BJ (cell line): ENCODE measurements around the gene RASGRF1. TPM values are rescaled to one million over a fixed set of nuclear protein-coding genes. Genes with fewer than 3 reads are reported as not detected.

Experiments used
- CTCF ChIA-PET: fragments of 350-600 bp; formaldehyde crosslinking; extraction: SDS; loops from one replicate; lab custom pipeline; 2021; ENCODE audit warnings: antibody characterized with exemption, inconsistent platforms; lab: Yijun Ruan, JAX
- POLR2A ChIA-PET: fragments of 300-600 bp; sonication (Branson Sonifier 250); formaldehyde crosslinking; extraction: SDS; loops from one replicate; lab custom pipeline; 2021; ENCODE audit warnings: antibody characterized with exemption; lab: Charles Lee
- DNase-seq: peaks from one replicate; pipeline ENCODE4 v3.0.0-alpha.2; 2011; ENCODE audit warnings: low read depth
- H3K27me3 ChIP-seq: 2 replicates; pipeline ENCODE4 v1.6.0; 2011; ENCODE audit warnings: low read length; ENCODE audit not compliant: control insufficient read depth, insufficient read depth
- H3K36me3 ChIP-seq: 2 replicates; pipeline ENCODE4 v1.5.1; 2011; ENCODE audit warnings: low read length; ENCODE audit not compliant: control insufficient read depth, insufficient read depth
- H3K4me3 ChIP-seq: 2 replicates; pipeline ENCODE4 v1.5.1; 2011; ENCODE audit warnings: low read depth, mild to moderate bottlenecking, control low read depth, low read length
- polyA plus RNA-seq: library from polyadenylated mRNA; depleted of rRNA; stranded (reverse); fragments of >200 nt; gene quantifications from 2 replicates; pipeline ENCODE4 v1.2.3, GENCODE V29; 2011
- TF ChIP-seq, protein P1 (sequence below): IDR thresholded peaks from 2 replicates; pipeline ENCODE4 v1.5.1; 2011; ENCODE audit warnings: low read depth, mild to moderate bottlenecking, control low read depth, inconsistent platforms, low read length, moderate library complexity; ENCODE audit not compliant: insufficient read depth

RASGRF1 gene
- polyA plus RNA-seq, 1 experiment, result 0.31 TPM

DNA sequence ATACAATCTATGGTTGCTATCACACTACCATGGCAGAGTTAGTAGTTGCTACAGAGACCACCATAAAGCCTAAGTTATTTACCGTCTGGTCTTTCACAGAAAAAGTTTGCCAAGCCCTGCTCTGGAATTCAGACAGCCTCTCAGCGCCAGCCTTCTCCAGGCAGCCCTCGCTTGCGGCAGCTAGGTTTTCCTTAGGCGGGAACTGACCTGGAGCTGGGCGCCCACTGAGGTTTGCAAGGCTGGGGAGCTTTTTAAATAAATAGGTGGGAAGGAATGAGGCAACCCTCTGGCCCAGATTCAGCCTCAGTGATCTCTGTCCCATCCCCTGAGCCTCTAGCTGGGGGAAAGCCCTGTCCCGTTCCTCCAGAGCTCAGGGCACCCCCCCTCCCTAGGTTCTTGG lies 146.9 kb downstream of the RASGRF1 start:
- H3K4me3 ChIP-seq, result no peak overlapping the region
- TF ChIP-seq, protein P1, sequence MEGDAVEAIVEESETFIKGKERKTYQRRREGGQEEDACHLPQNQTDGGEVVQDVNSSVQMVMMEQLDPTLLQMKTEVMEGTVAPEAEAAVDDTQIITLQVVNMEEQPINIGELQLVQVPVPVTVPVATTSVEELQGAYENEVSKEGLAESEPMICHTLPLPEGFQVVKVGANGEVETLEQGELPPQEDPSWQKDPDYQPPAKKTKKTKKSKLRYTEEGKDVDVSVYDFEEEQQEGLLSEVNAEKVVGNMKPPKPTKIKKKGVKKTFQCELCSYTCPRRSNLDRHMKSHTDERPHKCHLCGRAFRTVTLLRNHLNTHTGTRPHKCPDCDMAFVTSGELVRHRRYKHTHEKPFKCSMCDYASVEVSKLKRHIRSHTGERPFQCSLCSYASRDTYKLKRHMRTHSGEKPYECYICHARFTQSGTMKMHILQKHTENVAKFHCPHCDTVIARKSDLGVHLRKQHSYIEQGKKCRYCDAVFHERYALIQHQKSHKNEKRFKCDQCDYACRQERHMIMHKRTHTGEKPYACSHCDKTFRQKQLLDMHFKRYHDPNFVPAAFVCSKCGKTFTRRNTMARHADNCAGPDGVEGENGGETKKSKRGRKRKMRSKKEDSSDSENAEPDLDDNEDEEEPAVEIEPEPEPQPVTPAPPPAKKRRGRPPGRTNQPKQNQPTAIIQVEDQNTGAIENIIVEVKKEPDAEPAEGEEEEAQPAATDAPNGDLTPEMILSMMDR, result no peak
- ChIA-PET POLR2A (interaction anchor here (0.7 kb wide), 1 partner anchor 176 kb away, joined by 3 read pairs; no protein-coding TSS in a partner anchor), CTCF (interaction anchor here (0.9 kb wide), 1 partner anchor 241 kb away, joined by 3 read pairs; no protein-coding TSS in a partner anchor)
- H3K27me3 ChIP-seq, result peaks cover 5% of the 10 kb centered on the region
- no peak for DNase-seq
- no peaks in the 10 kb centered on the region for H3K36me3 ChIP-seq

DNA sequence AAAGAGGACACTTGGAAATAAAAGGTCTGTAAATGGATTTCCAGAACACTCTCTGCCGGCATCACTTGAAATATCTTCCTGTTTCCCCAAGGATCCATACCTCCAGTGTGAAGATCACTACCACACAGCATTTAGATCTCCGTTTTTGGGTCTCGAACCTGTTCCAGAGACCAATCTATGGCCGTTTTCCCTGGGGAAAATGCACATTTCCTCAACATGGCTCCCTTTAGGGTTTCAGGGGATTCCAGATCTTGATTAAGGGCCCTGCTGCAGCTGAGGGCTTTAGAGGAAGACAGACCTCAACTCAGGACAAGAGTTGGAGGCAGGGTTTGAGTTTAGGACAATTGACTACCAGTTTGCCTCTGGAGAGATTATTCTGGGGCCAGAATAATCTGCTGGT lies 147.8 kb downstream of the RASGRF1 start:
- Histone ChIP-seq H3K27me3 (peaks cover 5% of the 10 kb centered on the region), H3K4me3 (no peak overlapping the region), H3K36me3 (no peaks in the 10 kb centered on the region)
- TF ChIP-seq, protein P1, result no peak
- no peak for DNase-seq
- CTCF ChIA-PET, result no interaction called here
- POLR2A ChIA-PET, result no interaction called here

DNA sequence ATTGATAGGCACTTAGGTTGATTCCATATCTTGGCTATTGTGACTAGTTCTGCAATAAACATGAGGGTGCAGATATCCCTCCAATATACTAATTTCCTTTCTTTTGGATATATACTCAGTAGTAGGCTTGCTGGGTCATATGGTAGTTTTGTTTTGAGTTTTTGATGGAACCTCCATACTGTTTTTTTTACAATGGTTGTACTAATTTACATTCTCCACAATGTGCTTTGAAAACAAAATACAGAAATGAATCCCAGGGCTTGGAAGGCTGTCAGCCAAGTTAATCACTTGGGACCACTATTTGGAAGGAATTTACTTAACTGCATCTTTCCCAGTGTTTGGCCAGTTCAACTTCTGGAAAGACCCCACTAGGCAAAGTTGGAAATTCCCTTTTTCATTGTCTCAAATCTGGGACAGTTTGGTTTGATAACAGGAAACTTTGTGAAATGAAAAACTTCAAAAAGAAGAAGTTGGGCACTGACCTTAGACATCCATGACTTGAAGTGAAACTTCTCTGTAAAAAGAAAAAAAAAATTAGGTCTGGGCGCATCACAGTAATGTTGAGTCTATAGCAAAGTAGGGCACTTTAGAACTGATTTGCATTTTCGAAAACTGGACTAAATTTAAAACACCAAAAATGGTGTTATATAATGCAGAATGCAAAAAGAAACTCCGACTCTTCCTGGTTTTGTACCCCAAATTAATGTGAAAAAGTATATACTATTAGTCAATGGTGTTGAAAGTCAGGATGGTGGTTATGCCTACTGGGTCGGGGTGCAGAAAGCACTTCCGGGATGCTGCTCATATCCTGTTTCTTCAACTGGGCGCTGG lies 151.7 kb downstream of the RASGRF1 start:
- Histone ChIP-seq H3K4me3 (no peak overlapping the region), H3K36me3 (no peaks in the 10 kb centered on the region), H3K27me3 (peaks cover 2% of the 10 kb centered on the region)
- POLR2A ChIA-PET, result no interaction called here
- TF ChIP-seq, protein P1, result no peak
- CTCF ChIA-PET, result interaction anchor here (0.9 kb wide), 1 partner anchor 830 kb away, joined by 3 read pairs; no protein-coding TSS in a partner anchor
- no peak for DNase-seq

DNA sequence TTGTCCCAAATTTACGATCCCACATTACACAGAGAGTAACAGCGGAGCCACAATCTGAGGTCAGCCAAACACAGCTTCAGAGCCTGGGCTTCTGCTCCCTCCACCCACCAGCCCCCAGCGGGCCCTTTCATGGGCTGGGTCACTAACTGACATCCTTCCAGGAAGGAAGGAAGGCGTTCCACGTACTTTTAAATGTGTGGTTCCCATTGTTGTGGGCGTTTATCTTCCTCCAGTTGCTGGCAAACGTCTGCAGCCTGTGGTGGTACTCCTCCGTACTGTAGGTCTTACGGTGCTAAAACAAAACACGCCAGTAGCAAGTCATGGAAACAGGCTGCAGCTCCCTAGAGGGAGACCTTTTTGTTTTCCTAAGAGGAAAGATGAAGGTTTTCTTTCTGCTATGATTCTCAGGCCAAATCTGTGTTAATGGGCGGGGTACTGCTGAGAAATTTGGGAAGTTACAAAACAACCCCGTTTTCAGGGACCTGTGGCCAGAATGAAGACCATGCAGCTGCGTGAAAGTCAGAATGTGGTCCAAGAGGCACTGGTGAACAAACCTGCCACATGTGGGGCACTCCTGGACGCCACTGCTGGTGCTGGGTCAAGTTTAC lies 153.3 kb downstream of the RASGRF1 start:
- TF ChIP-seq, protein P1, result no peak

DNA sequence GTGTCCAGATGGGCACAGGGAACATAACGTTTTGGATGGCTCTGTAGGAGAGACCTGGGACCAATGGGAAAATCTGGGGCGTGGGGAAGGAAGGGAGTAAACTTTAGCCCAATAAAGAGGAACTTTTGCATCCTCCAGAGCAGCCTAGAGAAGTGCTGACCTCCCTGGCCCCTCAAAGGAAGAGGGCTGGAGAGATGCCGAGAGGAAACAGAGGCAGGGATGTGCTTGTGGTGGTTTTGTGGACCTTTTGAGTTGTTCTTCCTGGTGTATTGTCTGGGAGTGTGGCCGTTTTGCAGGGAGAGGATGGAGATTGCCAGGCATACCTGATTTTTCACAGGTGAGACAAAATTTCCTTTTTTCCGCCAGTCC lies 155.9 kb downstream of the RASGRF1 start:
- TF ChIP-seq, protein P1, result no peak
- POLR2A ChIA-PET, result no interaction called here
- DNase-seq, result no peak
- CTCF ChIA-PET, result no interaction called here
- peaks cover 4% of the 10 kb centered on the region; the same call in 1 of the 2 replicates for H3K27me3 ChIP-seq
- H3K4me3 ChIP-seq, result no peak overlapping the region
- no peaks in the 10 kb centered on the region for H3K36me3 ChIP-seq

More for the DNA sequence above, 153.3 kb downstream of the RASGRF1 start:
- H3K27me3 ChIP-seq, result peaks cover 4% of the 10 kb centered on the region; the same call in 1 of the 2 replicates
- DNase-seq, result no peak
- no peak overlapping the region for H3K4me3 ChIP-seq
- no peaks in the 10 kb centered on the region for H3K36me3 ChIP-seq
- CTCF ChIA-PET, result interaction anchor here (1.0 kb wide), 1 partner anchor 14 kb away, joined by 3 read pairs; no protein-coding TSS in a partner anchor
- POLR2A ChIA-PET, result no interaction called here
